GM18858 (cell line): ENCODE results near the gene SRC.

Experiments
- ATAC-seq: cut with Tn5 transposase; IDR thresholded peaks from one replicate; pipeline ENCODE4 v1.9.1; 2021; ENCODE audit not compliant: unreplicated experiment

The SRC gene

DNA sequence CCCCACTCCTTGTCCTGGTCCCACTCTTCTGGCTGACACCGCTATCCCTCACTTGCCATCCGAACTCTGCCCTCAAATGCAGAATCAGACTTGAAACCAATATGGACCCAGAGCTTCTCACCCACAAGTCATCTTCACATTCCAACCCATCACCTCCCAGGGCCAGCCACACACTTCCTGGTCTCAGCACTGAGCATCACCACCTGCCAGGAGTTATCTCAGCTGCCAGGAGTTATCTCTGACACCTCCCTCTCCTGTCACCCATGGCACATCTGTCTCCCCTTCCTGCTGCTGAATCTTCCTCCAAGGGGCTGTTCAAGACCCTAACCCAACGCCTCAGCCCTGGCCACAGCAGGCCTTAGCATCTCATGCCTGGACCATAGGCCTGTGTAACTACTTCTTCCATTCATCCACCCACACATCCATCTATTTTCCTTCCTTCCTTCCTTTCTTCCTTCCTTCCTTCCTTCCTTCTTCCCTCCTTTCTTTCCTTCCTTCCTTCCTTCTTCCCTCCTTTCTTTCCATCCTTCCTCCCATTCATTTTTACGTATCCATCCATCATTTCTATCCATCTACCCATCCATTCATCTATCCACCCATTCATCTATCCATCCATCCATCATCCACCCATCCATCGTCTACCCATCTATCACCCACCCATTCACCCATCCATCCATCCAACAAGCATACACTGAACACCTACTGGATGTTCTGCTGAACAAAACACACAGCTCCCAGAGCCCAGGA is 100.5 kb downstream of the SRC start:
- ATAC-seq: no peak

- no peak for ATAC-seq
These were observed 101.7 kb downstream of the SRC start for GRCh38 chr20:37447688-37448087.

- no peak for ATAC-seq
These were observed 103.3 kb downstream of the SRC start for GRCh38 chr20:37449276-37449675.

DNA sequence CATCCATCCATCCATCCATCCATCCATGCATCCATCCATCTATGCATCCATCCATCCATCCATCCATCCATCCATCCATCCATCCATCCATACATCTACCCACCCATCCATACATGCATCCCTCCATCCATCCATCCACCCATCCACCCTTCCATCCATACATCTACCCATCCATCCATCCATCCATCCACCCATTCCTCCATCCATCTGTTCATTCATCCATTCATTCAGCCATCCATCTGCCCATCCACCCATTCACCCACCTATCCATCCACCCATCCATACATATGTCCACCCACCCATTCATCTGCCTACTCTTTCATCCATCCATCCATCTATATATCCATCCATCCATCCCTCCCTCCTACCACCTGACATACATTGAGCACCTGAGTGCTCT is 104.4 kb downstream of the SRC start:
- no peak for ATAC-seq

GRCh38 chr20:37451616-37452015 is 105.7 kb downstream of the SRC start:
- ATAC-seq: no peak

DNA sequence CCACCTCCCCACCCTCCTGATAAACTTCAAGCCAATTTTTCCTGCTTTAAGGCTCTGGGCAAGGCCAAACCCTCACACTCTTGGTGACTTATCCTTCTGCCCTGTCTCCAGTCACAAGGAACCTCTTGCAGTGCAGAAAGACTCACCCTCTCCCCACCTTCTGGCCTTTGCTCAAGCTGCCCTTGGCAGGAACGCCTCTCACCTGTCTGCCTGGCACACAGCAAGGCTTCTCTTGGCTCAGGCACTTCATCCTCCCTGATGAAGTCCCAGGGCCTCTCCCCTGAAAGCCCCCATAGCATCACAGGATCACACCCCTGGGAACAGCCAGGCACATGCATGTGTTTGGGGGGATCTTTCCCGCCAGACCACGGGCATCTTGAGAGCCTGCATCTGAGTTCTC is 106.3 kb downstream of the SRC start:
- ATAC-seq: no peak

DNA sequence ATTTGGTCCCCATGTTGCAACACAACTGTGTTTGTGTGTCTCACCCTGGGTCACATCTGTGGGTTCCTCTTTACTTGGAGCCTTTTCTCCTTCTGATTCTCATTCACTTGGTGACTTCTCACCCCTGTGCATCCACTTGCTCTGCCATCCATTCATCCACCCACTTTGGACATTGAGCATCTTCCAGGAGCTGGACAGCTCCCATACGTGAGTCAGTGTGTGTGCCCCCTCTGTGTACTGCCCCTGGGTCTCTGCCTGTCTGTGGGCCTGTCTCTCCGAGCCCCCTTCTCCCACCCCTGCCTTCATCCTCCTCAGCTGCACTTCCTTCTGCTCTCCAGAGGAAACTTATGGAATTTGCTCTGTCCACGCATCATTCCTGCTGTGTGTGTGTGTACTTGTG is 107.3 kb downstream of the SRC start:
- ATAC-seq: no peak

DNA sequence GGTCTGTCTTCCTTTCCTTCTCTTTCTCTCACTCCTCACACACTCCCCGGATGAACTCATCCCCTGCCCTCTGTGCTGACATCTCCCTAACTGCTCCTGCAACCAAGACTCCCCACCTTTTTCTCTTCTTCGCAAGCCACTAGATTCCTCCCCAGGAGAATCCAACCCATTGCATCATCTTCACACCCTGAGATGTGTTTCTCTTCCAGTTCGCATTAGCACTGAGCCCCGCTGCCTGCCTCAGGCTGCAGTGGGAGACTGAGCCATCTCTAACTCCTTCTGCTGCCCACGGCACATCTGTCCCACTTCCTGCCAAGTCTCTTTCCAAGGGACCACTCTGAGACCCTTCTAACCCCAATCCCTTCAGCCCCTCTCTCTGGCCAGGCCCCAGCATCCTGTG is 107.9 kb downstream of the SRC start:
- ATAC-seq: no peak

DNA sequence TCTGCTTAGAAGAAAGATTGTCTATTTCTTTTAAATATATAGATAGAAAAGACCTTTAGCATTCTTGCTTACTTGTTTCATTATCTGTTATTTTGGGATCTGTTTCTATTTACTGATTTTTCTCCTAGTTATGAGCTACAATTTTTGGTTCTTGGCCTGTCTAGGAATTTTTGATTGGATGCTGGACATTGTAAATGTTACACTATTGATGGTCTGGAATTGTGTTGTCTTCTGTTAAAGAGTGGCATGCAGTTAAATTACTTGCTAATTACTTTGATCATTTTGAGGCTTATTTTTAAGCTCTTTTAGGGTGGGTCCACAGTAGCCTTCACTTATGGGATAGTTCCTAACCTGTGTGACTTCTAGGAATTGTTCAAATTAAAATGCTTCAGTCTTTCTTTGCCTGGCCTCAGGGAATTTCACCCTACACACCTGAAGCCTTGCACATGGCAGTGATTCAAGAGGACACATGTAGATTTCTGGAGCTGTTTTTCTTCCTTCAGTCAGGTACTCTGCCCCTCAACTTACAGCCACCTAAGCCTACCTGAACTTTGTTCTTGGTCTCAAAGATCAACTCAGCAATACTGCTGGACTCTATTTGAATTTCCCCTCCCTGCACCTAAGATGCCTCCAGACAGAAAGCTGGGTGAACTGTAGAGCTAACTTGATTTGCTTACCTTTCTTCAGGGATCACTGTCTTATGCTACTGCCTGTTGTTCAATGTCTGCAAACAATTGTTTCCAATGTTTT is 108.9 kb downstream of the SRC start:
- ATAC-seq: no peak
